ENCODE data around the gene BRD3. TPM values are rescaled to one million over a fixed set of nuclear protein-coding genes. Genes with fewer than 3 reads are reported as not detected.
A peak's percentile ranks its signal among the peaks of the same experiment; 100 is the strongest.

BRD3 gene
- total RNA-seq, 1 donor from 2014 or later, result 39.6 TPM

GRCh38 chr9:133993635-133994253, 74.1 kb downstream of the BRD3 start:
- no peak overlapping the region for H2AFZ ChIP-seq (ENCODE audit: low read depth, low read length)
- TF ChIP-seq EZH2 (IDR thresholded peaks at IDR 0.05; ENCODE audit: insufficient read depth, low read length) (no peak), CTCF (IDR thresholded peaks at IDR 0.05; ENCODE audit: insufficient read depth, low read depth, low read length) (no peak)
- Mint-ChIP-seq H3K4me3 (ENCODE audit: unreplicated experiment) (peak overlapping the region; percentile 83), H3K27ac (ENCODE audit: unreplicated experiment) (no peak overlapping the region), H3K36me3 (ENCODE audit: low read depth, unreplicated experiment) (no peaks in the 10 kb centered on the region), H3K4me1 (ENCODE audit: low read depth, unreplicated experiment) (peaks cover 7% of the 10 kb centered on the region), H3K9me3 (ENCODE audit: unreplicated experiment) (no peaks in the 10 kb centered on the region), H3K27me3 (ENCODE audit: low read depth, unreplicated experiment) (peaks cover 7% of the 10 kb centered on the region)
- H3K79me2 ChIP-seq (ENCODE audit: insufficient read depth, low read length), result peaks cover 36% of the 10 kb centered on the region
- FAIRE-seq (no peak), DNase-seq (ENCODE audit: low read depth) (no peak)
- H3K36me3 ChIP-seq (ENCODE audit: insufficient read depth, low read length), result no peaks in the 10 kb centered on the region
- H3K27ac ChIP-seq (ENCODE audit: low read depth, low read length), result no peak overlapping the region
- H4K20me1 ChIP-seq (ENCODE audit: insufficient read depth, low read length), result peaks cover 33% of the 10 kb centered on the region
- peak overlapping the region; percentile 86 for H3K9ac ChIP-seq (ENCODE audit: low read length)
- peaks cover 32% of the 10 kb centered on the region for H3K4me1 ChIP-seq (ENCODE audit: insufficient read depth, low read length)
- H3K27me3 ChIP-seq (ENCODE audit: insufficient read depth, low read length), result no peaks in the 10 kb centered on the region
- peak overlapping the region; percentile 94 for H3K4me2 ChIP-seq (ENCODE audit: low read length)
- peak overlapping the region; percentile 78 for H3K4me3 ChIP-seq (ENCODE audit: insufficient read depth, low read depth, low read length)
- no peaks in the 10 kb centered on the region for H3K9me3 ChIP-seq (ENCODE audit: insufficient read depth, low read depth, low read length)

- H3K36me3 Mint-ChIP-seq (ENCODE audit: low read depth, unreplicated experiment), result no peaks in the 10 kb centered on the region
- TF ChIP-seq CTCF (IDR thresholded peaks at IDR 0.05; ENCODE audit: insufficient read depth, low read depth, low read length), result peak; percentile 9
- TF ChIP-seq EZH2 (IDR thresholded peaks at IDR 0.05; ENCODE audit: insufficient read depth, low read length), result no peak
- FAIRE-seq, result no peak
- H3K27me3 Mint-ChIP-seq (ENCODE audit: low read depth, unreplicated experiment), result peaks cover 7% of the 10 kb centered on the region
- DNase-seq (ENCODE audit: low read depth), result peak; percentile 82
- H3K4me1 Mint-ChIP-seq (ENCODE audit: low read depth, unreplicated experiment), result peaks cover 7% of the 10 kb centered on the region
- H3K4me2 ChIP-seq (ENCODE audit: low read length), result peak overlapping the region; percentile 94
- H3K4me3 ChIP-seq (ENCODE audit: insufficient read depth, low read depth, low read length), result peak overlapping the region; percentile 78
- H3K9me3 Mint-ChIP-seq (ENCODE audit: unreplicated experiment), result no peaks in the 10 kb centered on the region
- H3K79me2 ChIP-seq (ENCODE audit: insufficient read depth, low read length), result peaks cover 43% of the 10 kb centered on the region
- no peaks in the 10 kb centered on the region for H3K27me3 ChIP-seq (ENCODE audit: insufficient read depth, low read length)
- H3K9ac ChIP-seq (ENCODE audit: low read length), result peak overlapping the region; percentile 89
- H3K36me3 ChIP-seq (ENCODE audit: insufficient read depth, low read length), result no peaks in the 10 kb centered on the region
- H3K27ac ChIP-seq (ENCODE audit: low read depth, low read length), result peak overlapping the region; percentile 88
- H3K4me3 Mint-ChIP-seq (ENCODE audit: unreplicated experiment), result peak overlapping the region; percentile 83
- peaks cover 40% of the 10 kb centered on the region for H4K20me1 ChIP-seq (ENCODE audit: insufficient read depth, low read length)
- H3K4me1 ChIP-seq (ENCODE audit: insufficient read depth, low read length), result peaks cover 32% of the 10 kb centered on the region
- peak overlapping the region; percentile 84 for H2AFZ ChIP-seq (ENCODE audit: low read depth, low read length)
- no peaks in the 10 kb centered on the region for H3K9me3 ChIP-seq (ENCODE audit: insufficient read depth, low read depth, low read length)
- no peak overlapping the region for H3K27ac Mint-ChIP-seq (ENCODE audit: unreplicated experiment)
These were observed 74.8 kb downstream of the BRD3 start for GRCh38 chr9:133992780-133993634.

All from astrocyte (in vitro differentiated cells and primary cell).